ENCODE results near the gene FRMD4A.

FRMD4A gene

DNA sequence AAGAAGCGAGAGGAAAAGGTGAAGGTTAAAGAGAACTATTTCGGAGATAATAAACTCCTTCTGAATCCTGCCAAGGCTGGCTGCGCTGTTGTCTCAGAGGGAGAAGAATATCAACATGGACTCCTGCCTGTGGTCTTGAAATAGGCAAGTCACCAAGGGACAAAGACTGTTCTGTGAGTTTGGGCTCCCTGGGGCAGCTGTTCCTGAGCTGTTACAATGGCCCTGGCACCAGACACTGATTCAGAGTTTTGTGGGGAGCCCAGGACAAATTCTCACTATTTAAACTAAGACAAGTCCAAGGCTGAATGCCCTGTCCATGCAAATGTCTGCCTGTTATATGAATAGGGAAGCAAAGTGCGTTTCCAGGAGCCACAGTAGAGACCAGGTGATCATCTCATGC, 662.6 kb downstream of the FRMD4A start:
- DNase-seq (ENCODE audit: low read depth): no peak

DNA sequence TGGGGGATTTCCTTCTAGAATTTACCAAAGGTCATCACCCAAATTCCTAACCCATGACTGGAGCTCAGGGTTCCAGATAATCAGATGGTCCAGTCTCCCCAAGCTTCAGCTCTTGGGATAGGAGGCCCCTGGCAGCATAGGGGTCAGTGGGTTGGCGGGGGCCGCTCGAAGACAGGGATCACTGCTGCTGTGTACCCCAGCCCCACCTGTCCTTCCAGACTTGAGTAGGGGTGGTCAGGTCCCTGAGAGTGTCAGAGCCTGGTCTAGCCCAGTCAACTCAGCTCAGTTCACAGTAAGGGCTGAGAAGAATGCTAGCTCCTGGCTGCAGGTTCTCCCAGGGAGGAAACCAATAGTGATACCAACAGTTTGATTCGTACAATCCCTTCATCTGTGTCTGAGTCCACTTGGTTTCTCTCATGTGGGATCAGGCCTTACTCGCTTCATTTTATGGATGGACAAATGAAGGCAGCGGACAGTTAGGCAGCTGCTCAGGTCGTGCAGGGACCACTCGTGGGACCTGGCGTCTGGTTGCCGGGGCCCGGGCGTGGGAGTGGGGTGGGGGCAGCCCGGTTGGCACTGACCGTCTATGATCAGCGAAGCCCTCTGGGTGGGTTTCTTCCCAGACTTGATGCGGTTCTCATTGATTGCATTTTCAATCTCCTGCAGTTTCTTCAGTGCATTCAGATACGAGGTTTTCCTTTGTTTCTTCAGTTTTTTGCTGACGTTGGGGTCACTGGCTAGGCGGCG, 665.0 kb downstream of the FRMD4A start:
- DNase-seq (ENCODE audit: low read depth): no peak

DNA sequence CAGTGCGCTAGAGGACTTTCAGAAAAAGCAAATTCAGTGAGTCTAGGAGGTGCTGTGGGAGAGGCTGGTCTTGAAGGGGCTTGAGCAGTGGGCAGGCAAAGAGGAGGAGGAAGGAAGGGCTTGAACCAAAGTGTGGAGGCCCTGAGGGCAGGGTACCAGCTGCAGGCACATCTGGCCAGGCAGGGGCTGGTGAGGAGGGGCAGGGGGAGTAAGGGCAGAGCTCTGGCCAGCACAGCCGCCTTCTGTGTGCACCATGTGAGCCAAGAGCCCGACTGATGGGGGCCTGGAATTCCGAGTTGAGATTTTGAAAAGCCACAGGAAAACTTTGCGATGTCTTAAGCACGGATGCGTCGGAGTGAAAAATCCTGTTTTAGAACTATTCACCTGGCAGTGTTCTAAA, 669.5 kb downstream of the FRMD4A start:
- DNase-seq (ENCODE audit: low read depth): no peak

DNA sequence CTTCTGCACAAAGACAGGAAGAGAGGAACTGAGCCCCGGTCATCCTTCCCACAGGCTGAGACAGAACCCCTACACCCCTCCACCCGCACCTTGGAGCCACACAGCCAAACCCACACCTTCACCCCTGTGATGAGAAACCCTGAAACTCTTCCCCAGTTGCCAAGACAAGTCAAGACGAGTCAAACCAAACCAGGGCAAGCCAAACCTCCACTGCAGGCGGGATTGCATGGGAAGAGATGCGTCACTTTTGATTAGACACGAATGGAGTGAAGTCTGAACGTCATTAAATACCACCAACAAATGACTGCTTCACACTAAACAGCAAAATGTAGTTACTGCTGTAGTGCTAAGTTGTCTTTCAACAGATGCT, 670.2 kb downstream of the FRMD4A start:
- DNase-seq (ENCODE audit: low read depth): no peak

DNA sequence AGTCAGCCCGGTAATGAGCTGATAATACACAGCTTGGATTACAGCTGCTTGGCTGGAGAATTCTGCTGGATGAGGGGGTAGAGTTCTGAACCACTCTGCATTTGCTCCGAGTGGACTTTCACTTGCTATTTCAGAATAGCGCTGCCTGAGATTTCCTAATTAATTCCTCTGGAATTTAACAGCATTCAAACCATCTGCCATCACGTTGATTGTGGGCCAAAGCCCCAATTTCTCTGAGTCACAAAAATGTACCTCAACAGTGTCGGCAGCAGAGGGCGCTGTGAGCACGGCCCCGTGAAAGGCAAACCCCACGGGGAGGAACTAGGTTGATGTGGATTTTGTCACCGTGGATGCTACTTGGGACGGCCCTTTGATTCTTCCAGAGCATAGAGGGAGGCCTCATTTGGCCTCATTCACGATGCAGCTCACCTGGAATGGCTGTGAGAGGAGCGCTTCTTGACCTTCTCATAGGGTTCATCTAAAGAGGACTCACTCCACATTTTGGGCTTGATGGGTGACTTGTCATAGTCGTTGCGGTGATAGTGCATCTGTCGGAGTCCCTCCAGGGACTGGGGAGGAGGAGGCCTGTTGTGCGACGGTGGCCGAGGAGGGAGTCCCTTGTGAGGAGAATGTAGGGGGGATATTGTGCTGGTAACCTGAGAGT, 670.7 kb downstream of the FRMD4A start:
- DNase-seq (ENCODE audit: low read depth): peak; percentile 45

DNA sequence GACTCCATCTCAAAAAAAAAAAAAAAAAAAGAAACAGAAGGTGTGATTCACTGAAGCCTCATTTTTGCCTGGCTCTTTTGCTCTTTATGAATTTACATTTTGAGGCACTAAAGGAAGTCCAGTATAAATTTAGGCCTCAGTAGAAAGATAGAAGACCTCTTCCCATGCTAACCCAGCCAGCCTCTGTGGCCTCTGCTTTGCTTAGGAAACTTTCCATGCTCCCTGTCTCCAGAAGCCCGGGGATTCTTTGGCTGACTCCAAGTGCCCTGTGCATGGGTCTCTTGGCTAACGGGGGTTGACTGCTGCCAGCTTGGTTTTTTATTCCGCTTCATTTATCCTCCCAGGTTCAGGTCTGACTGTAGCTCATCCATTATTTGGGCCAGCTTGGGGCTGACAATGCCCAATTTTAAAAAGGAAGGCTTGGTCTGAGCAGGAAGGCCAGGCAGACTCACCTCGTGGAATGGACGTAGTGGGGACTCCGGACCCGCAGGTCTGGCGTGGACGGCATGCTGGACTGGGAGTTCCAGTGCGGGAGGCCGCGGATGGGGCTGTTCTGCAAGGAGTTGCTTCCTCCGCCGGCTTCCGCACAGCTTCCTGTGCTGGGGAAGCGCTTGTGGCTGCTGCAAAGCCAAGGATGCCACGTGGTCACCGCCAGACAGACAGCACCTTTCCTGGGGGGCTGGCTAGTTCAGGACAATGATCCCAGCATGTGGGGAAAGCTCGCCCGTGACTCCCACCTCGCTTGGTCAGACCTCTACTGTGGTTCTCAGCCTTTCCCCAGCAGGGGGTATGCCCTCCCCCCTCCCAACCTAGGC, 671.6 kb downstream of the FRMD4A start:
- DNase-seq (ENCODE audit: low read depth): no peak

DNA sequence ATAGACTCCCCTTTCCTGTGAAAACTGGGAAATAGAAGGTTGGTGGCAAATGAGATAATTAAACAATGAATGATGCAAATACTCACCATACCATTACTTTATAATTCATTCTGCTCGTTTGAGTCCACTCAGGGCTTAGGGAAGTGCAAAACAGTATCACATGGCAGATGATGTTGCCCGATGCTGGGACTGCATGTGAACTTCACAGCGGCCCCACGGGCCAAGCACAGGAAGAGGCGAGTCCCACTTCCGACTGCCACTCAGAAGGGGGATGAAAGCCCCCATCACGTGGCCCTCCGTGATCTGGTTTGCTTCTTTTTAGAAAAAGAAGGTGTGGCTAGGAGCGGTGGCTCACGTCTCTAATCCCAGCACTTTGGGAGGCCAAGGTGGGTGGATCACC, 672.5 kb downstream of the FRMD4A start:
- no peak for DNase-seq (ENCODE audit: low read depth)

DNA sequence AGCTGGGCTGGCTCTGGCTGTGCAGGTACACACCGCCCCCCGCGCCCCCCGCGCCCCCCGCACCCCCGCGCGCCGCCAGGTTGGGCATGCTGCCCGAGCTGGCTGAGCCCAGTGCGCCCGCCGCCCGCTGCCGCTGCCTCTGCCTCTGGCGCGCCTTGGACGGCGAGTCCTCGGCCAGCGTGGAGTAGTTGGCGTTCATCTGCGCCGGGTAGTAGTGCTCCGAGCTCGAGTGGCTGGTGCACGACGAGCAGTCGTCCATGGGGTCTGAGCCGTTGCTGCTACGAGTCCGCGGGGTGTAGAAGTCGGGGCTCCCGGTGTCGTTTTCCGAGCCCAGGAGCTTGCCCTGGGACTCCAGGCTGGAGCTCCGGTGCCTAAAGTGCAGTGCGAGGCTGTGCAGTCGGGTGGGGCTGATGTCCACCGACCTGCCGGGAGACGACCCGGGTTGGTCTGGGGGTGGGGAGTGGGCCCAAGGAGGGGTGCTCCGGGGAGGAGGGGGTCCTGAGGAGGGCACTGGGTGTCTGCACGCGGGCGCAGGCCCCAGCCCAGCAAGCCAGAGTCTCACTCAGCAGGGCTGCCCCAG, 673.5 kb downstream of the FRMD4A start:
- DNase-seq (ENCODE audit: low read depth): no peak

DNA sequence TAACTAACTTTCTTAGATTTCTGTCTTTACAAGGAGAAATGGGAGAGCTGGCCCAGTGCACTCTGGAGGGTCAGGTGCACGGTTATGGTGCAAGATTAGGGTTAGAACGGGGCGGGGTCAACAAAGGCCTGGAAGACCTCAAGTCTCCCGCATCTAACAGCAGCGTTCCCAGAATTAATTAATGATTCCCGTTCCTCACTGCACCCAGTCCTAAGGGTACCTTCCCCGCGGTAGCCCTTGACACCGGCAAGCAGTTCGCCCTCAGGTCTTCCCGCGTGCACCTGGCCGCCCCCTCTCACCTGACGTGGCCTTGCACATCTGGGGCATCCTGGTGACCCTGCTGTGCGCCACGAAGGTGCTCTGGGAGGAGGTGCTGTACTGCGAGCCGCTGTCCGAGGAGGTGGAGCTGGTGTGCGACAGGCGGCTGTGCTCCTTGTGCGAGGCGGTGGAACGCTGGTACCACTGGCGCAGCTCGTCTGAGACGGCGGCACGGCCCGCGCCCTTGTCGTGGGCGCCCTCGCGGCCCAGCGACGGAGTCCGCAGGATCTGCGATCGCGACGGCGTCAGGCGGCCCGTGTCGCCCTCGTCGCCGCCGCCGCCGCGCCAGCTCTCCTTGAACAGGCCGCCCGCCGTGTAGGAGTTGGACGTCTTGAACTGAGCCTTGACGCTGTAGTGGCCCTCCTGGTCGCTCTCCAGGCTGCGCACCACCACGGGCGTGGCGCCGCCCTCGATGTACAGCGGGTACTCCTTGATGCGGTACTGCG, 674.2 kb downstream of the FRMD4A start:
- DNase-seq (ENCODE audit: low read depth): no peak

DNA sequence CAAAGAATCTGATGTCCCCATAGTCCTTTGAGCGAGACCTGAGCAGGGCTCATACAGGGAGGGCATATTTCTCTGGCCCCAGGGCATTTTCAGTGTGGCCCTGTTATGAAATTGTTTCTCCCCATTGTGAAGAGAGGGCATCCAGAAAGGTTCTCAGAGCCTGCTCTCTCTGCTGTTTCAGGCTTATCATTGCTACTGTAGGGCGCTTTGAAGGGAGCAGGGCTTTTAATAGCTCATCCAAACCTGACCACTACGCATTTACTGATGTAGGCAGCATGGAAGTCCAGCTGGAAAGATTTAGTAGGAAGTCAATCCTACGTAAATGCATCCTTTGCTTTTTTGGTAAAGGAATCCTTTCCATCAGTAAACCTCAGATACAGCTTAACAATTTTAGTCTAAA, 675.9 kb downstream of the FRMD4A start:
- no peak for DNase-seq (ENCODE audit: low read depth)

DNA sequence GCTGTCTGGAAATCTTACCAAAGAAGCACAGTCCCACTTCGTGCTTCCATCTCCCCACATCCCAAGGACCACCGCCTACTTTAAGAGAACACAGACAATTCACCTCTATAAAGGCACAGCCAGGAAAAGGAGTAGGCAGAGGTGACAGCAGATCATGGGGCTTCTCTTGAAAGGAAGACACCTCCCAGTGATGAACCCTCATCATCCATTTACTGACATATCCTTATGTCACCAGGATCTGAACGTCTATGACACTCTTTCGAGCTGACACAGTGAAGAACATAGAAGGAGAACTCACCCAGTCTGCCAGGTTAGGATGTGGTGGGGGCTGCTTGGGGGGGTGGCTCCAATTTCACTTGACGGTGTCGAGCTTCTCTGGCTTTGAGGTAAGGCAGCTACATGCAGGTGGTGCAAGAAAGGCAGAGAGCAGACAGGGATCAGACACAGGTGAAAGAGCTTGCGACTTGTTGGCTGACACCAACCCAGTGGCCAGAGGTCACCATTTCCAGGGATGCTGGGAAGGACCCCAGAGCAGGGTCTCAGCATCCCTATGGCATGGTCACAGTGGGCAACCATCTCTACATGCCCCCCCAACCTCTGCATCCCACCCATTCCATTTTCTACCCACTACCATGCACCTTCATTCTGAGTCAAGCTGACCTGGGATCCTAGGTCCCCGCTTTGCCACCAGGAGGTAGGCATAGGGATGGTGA, 676.5 kb downstream of the FRMD4A start:
- no peak for DNase-seq (ENCODE audit: low read depth)

DNA sequence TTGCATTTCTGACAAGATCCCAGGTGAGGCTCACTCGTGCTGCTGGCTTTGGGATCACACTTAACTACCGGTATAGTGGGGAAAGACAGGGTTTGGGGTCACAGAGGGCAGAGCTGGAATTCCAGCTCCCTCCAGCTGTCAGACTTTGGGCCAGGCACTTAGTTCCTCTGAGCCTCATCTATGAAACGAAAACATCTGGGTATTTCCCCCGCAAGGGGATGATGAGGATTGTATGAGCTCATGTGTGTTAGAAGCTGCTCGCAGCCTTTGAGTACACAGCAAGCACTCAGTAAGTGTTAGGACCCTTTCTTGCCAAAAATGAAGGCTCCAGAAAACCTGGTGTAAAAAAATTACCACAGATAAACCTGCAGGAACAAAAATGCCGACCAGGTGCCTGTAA, 677.9 kb downstream of the FRMD4A start:
- no peak for DNase-seq (ENCODE audit: low read depth)

DNA sequence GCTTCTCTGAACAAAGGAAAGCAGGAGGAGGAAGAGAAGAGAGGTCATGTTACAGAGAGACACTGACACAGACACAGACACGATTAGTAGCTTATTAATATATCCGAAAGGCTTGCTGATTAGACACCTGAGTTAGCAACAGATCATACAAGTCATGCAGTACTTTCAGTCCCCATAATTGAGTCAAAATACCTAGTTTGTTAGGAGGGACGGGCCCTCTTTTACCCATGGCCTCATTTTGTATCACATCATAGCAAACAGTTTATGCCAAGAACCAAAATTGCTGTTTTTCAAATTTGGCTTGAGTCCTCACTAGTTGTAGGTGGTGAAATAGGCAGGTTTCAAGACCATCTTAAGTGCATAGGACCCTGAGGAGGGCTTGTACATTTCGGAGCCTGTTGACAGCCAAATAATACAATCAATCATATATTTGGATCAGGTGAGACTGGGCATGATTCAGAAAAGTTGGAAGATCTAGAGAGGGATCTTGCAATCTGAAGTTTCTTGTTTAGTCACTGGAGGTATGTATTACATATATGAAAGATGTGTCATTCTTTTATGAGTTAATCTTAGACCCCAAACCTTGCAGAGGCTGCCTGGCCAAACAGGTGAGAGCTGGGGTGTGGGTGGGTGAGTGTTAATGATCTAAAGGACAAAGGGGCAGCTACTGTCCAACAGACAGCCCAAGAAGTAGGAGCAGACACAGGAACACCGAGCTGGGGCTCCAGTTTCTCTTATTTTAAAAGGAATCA, 678.6 kb downstream of the FRMD4A start:
- no peak for DNase-seq (ENCODE audit: low read depth)

DNA sequence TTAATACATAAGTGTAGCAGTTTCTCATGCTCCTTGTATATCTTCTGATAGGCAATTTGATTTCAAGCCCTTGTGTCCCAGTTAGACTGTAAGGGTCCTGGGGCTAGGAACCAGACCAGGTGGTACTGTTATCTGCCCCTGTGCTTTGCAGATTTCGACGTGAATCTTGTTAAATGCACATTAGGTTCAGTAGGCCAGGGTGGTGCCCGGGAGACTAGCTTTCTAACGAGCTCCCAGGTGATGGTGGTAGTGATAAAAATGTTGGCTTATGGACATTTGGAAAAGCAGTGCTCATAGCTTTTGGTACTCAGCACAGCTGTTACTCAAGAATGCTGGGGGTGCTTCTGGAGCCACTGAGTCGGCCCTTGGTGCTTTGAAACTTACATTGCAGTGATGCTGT, 679.8 kb downstream of the FRMD4A start:
- DNase-seq (ENCODE audit: low read depth): no peak

DNA sequence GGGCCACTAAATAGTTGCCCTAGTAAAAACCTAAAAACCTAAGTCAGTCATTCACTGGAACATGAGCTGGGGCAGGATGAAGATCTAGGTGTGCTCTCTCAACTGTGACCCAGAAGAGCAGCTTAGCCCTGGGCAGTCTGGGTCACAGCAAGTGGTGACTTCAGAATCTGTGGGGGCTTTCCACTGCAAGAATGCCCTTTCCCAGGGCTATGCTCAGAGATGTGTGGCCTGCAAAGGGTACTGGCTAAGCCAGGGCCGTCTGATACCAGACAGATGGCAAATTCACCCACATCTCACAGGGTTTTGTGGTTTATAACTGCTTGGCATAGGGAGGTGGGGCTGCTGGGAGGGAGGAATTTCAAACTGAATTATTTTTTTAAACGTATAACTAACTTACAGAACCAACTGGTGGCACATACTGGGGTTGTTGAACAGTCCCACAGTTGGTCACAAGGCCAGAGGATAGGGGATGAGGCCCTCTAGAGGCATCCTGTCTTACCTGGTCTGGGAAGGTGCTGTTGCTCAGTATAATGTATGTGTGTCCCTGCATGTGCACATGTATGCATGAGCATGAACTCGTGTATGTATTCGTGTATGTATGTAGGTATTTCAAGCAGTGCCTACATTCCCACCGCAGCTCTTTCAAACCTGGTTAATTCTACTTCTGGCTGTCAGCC, 680.7 kb downstream of the FRMD4A start:
- DNase-seq (ENCODE audit: low read depth): no peak

DNA sequence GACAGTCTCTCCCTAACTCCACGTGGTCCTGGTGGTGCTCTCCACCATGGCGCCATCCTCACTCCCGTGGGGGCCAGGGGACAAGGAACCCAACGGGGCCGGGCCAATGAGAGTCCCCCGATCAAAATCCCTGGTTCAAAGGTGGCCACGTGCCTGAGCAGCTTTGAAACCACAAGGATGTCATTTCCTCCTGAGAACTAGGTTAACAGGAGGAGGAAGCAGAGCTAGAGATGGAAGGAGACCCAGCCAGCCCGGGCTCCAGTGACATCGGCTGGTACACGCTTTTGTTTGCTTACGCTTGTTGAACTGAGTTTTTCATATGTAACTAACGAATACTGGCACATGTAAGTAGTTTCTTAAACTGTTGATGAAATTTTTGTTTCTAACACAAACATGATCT, 682.3 kb downstream of the FRMD4A start:
- no peak for DNase-seq (ENCODE audit: low read depth)

DNA sequence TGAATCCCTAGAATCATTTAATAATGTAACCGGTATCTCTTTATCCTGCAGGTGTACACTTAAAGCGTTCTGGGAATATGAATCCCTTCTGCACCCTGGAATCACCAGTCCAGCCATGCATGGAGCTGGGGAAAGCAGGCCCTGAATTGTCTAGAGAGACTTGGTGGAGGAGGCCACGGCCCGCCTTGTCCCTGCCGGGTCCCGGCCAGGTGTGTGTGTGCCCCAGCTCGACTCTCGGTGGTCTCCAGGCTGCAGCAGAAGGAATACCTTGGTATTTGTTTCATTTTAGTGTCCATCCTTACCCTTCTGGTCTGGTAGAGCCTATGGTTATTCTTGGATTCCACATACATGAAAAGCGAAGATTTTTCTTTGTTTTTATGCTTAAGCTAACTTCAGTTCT, 685.9 kb downstream of the FRMD4A start:
- no peak for DNase-seq (ENCODE audit: low read depth)

DNA sequence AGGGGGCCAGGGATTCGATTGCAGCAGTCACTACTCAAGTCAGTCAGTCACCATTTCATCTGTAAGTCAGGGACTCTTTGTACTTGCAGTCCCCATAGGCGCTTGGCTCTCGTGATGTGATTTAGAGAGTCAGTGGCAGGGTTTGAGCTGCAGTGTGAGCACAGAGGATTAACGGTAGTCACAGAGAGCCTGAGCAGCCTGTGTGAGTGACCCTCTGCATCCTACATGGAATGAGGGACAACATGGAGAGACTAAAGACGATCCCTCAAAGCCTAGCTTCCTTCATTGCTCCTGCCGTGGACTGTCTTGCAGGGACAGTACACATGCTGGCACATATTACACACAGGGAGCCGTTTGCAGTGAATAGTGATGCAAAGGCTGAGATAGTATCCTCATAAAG, 687.7 kb downstream of the FRMD4A start:
- no peak for DNase-seq (ENCODE audit: low read depth)

DNA sequence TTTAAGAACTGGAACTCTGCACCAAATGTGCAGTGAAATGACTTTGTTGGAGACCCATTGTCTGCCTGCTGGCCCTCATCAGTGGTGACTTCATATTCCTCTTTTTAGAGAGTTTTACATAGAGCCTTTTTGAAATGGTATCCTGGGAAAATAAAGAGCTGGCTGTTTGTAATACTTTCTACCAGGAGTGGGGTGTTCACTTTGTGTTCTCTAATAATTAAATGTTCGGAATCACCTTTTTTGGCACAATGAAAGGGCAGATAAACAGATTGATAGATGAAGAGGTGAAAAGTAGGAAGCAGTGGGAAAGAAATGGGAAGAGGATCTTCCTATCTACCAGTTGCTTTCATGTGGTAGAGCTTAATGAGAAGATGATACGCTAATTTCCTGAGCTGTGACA, 688.4 kb downstream of the FRMD4A start:
- DNase-seq (ENCODE audit: low read depth): no peak

DNA sequence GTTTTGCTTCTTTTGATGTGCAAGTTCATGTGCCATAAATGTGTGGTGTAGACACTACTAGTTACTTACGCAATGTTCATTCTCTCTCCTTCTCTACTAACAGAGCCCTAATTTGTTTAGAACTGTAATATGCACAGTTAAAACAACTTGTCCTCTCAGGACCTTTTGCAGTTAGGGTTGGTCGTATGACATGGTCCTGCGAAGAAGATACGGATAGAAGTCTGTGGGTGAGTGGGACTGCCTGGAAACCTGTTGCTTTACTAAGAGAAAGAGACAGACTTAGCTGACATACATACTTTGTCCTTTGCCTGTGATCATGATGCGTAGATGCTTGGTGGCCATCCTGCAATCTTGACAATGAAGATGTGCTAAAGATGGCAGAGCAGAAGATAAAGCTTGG, 692.8 kb downstream of the FRMD4A start:
- DNase-seq (ENCODE audit: low read depth): no peak

All from activated T-cell treated with anti-CD3 and anti-CD28 coated beads for 24 hours (primary cell).